MCF 10A (cell line): ENCODE measurements around the gene PLXDC1. TPM values are rescaled to one million over a fixed set of nuclear protein-coding genes. Genes with fewer than 3 reads are reported as not detected.

ENCODE experiments used
- BruUV-seq: library from RNA; stranded (reverse); fragments of 400-500 nt; replicated peaks from 2 replicates; lab custom pipeline; 2021; lab: Mats Ljungman, UMichigan
- CTCF ChIA-PET: fragments of 300-600 bp; sonication (Branson Sonifier 250); formaldehyde crosslinking; extraction: SDS; loops from one replicate; lab custom pipeline; 2021; ENCODE audit warnings: antibody characterized with exemption, inconsistent platforms; lab: Yijun Ruan, JAX
- POLR2A ChIA-PET: fragments of 300-600, 350-650 bp; sonication (Branson Sonifier 250); formaldehyde crosslinking; extraction: SDS; loops from one replicate; lab custom pipeline; 2020; ENCODE audit warnings: antibody characterized with exemption, inconsistent platforms; lab: Yijun Ruan, JAX
- DNase-seq: peaks from one replicate; pipeline ENCODE4 v3.0.0-alpha.2; 2018; ENCODE audit not compliant: unreplicated experiment
- H3K27ac Mint-ChIP-seq: one replicate; pipeline ENCODE4 v1.8.0; 2022; ENCODE audit warnings: mild to moderate bottlenecking, low read depth, mixed read lengths; ENCODE audit not compliant: unreplicated experiment
- H3K27me3 Mint-ChIP-seq: one replicate; pipeline ENCODE4 v1.8.0; 2022; ENCODE audit warnings: mixed read lengths; ENCODE audit not compliant: insufficient read depth, unreplicated experiment
- H3K36me3 Mint-ChIP-seq: one replicate; pipeline ENCODE4 v1.8.0; 2022; ENCODE audit warnings: mild to moderate bottlenecking, moderate library complexity, mixed read lengths; ENCODE audit not compliant: insufficient read depth, unreplicated experiment
- H3K4me1 Mint-ChIP-seq: one replicate; pipeline ENCODE4 v1.8.0; 2022; ENCODE audit warnings: mixed read lengths; ENCODE audit not compliant: insufficient read depth, unreplicated experiment
- H3K4me3 Mint-ChIP-seq: one replicate; pipeline ENCODE4 v1.8.0; 2022; ENCODE audit warnings: mild to moderate bottlenecking, moderate library complexity, mixed read lengths; ENCODE audit not compliant: unreplicated experiment
- H3K9me3 Mint-ChIP-seq: one replicate; pipeline ENCODE4 v1.8.0; 2022; ENCODE audit warnings: mixed read lengths; ENCODE audit not compliant: unreplicated experiment
- intact Hi-C: fragments of 100-400 bp; cut with micrococcal nuclease; formaldehyde crosslinking; loops from 2 replicates; pipeline ENCODE4 v1.14.1; 2022
- total RNA-seq: library from RNA; stranded (reverse); gene quantifications from 2 replicates; pipeline ENCODE4 v1.2.3, GENCODE V29; 2022
- TF ChIP-seq, protein P1 (sequence below): fragments of 200-600 bp; IDR thresholded peaks from one replicate; pipeline ENCODE4 v1.8.0; 2022; ENCODE audit warnings: antibody characterized with exemption, mild to moderate bottlenecking; ENCODE audit not compliant: unreplicated experiment

The PLXDC1 gene
- total RNA-seq, 1 experiment from 2014 or later: 0.61 TPM

DNA sequence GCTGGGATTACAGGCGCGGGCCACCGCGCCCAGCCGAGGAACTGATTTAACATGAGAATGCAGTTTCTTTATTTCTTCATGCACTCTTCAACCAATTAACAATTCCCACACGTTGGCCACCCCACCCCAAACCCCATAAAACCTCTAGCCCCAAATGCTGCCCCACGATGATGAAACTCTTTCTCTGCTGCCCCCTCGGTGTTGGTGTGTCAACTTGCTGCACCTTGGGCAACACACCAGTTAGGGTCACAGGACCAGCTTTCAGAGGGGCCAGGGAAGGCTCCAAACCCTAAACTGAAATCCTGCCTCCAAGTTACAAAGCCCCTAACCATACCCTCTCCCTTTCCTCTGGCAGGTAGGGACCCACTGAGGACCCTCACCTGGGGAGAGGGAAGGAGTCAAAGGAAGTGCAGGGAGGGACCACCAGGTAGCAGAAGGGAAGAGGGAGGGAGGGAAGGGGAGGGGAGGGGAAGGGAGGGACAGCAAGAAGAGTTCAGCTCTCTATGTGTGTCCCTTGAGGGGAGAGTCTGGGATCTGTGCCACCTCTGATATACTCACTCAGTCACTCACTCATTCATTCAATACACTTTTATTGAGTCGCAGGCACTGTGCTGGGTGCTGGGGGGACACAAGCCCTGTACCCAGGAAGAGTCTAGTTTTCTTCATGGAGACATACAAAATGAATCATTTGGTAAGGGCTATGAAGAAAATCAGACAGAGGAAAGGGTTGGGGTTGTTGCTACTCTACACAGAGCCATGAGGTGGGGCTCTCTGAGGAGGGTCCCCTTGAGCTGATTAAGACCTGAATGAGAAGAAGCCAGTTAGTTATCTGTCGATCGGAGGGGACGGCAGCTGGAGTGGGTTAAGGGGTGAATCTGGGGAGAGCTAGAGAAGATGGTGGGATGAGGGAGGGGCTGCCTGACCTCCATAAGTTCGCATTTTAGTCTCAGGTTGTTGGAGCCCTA lies 3.9 kb downstream of the PLXDC1 start:
- Mint-ChIP-seq H3K27me3 (peaks cover 9% of the 10 kb centered on the region), H3K9me3 (no peaks in the 10 kb centered on the region), H3K36me3 (peaks cover 5% of the 10 kb centered on the region), H3K4me1 (peaks cover 25% of the 10 kb centered on the region), H3K4me3 (no peak overlapping the region), H3K27ac (no peak overlapping the region)
- intact Hi-C loops: no loop called here
- ChIA-PET CTCF (interaction anchor here (0.6 to 3.0 kb wide), 3 partner anchors 164 to 270 kb away, joined by 3 to 14 read pairs (median 3); no protein-coding TSS in a partner anchor), POLR2A (interaction anchor here (0.7 kb wide), 1 partner anchor 8 kb away, joined by 3 read pairs; no protein-coding TSS in a partner anchor)
- DNase-seq: no peak
- TF ChIP-seq, protein P1, sequence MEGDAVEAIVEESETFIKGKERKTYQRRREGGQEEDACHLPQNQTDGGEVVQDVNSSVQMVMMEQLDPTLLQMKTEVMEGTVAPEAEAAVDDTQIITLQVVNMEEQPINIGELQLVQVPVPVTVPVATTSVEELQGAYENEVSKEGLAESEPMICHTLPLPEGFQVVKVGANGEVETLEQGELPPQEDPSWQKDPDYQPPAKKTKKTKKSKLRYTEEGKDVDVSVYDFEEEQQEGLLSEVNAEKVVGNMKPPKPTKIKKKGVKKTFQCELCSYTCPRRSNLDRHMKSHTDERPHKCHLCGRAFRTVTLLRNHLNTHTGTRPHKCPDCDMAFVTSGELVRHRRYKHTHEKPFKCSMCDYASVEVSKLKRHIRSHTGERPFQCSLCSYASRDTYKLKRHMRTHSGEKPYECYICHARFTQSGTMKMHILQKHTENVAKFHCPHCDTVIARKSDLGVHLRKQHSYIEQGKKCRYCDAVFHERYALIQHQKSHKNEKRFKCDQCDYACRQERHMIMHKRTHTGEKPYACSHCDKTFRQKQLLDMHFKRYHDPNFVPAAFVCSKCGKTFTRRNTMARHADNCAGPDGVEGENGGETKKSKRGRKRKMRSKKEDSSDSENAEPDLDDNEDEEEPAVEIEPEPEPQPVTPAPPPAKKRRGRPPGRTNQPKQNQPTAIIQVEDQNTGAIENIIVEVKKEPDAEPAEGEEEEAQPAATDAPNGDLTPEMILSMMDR: no peak
- no TSS peak for BruUV-seq

DNA sequence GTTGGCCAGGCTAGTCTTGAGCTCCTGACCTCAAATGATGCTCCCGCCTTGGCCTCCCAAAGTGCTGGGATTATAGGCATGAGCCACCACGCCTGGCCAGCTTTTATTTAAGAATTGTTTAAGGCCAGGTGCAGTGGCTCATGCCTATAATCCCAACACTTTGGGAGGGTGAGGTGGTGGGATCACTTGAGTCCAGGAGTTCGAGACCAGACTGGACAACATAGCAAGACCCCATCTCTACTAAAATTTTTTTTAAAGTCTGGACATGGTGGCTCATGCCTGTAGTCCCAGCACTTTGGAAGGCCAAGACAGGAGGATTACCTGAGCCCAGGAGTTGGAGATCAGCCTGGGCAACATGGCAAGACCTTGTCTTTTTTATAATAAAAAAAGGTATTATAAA lies 5.2 kb downstream of the PLXDC1 start:
- peaks cover 9% of the 10 kb centered on the region for H3K27me3 Mint-ChIP-seq
- intact Hi-C loops: no loop called here
- CTCF ChIA-PET: interaction anchor here (0.6 to 3.0 kb wide), 4 partner anchors 7 to 163 kb away, joined by 3 to 21 read pairs (median 8); no protein-coding TSS in a partner anchor
- H3K36me3 Mint-ChIP-seq: peaks cover 5% of the 10 kb centered on the region
- DNase-seq: no peak
- BruUV-seq: no TSS peak
- peaks cover 21% of the 10 kb centered on the region for H3K4me1 Mint-ChIP-seq
- TF ChIP-seq, protein P1: no peak
- H3K4me3 Mint-ChIP-seq: no peak overlapping the region
- POLR2A ChIA-PET: interaction anchor here (0.7 kb wide), 1 partner anchor 69 kb away, joined by 3 read pairs; no protein-coding TSS in a partner anchor
- H3K27ac Mint-ChIP-seq: no peak overlapping the region
- no peaks in the 10 kb centered on the region for H3K9me3 Mint-ChIP-seq

DNA sequence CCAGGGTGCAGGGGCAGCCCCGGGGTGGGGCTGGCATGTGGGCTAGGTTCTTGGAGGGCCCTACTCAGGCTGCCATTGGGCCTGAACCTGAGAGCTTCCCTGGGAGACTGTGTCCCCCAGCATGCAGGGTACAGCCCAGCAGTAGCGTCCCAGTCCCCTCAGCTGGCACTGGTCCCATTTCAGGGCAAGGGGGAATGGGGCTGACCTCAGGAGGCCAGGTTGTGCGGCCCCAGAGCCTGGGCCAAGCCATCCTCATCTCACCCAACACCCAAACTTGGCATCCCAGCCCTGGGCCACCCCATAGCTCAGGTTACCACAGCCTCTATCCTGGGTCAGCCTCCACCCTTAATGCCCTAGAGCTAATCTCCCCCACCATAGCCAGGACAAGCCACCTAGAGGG lies 6.3 kb downstream of the PLXDC1 start:
- intact Hi-C loops: no loop called here
- POLR2A ChIA-PET: interaction anchor here (0.6 to 2.0 kb wide), 5 partner anchors 9 to 162 kb away, joined by 3 to 7 read pairs (median 4); no protein-coding TSS in a partner anchor

More for the DNA sequence above, 6.3 kb downstream of the PLXDC1 start:
- H3K27me3 Mint-ChIP-seq: peaks cover 6% of the 10 kb centered on the region
- H3K4me3 Mint-ChIP-seq: no peak overlapping the region
- H3K9me3 Mint-ChIP-seq: no peaks in the 10 kb centered on the region
- H3K4me1 Mint-ChIP-seq: peaks cover 21% of the 10 kb centered on the region
- no peak for DNase-seq
- peaks cover 5% of the 10 kb centered on the region for H3K36me3 Mint-ChIP-seq
- BruUV-seq: no TSS peak
- TF ChIP-seq, protein P1: no peak
- CTCF ChIA-PET: interaction anchor here (0.6 to 2.8 kb wide), 3 partner anchors 8 to 161 kb away, joined by 3 to 21 read pairs (median 3); no protein-coding TSS in a partner anchor
- peak overlapping the region; percentile 86 for H3K27ac Mint-ChIP-seq
